ENCODE results near the gene RASSF5.

DNA sequence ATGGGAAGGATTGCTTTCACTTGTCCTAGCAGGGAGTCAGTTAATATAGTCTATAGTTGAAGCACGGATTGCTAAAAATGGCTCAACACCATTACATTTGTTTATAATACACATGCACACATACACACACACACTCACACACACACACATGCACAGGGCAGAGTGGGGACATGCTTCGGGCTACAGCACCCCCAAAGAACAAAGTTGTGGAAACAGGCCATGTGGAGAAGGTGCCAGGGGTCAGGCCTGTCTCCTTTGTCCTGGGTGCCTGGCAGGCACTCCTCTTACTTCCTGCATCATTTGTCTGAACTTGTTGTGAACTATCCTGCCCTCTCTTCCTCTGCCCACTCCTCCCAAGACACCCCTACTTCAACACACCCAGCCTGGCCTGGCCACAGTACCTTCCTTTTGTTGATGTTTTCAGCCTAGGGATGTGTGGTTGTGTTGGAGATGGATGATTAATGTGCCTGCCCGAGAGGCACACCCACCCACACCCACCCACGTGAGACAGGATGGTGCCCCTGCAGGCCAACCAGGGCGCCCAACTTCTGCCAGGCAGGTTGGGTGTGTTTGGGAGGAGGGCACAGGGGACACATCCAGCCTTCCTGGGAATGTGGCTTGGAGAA is 17.5 kb downstream of the RASSF5 start:
- TF ChIP-seq, protein P1, sequence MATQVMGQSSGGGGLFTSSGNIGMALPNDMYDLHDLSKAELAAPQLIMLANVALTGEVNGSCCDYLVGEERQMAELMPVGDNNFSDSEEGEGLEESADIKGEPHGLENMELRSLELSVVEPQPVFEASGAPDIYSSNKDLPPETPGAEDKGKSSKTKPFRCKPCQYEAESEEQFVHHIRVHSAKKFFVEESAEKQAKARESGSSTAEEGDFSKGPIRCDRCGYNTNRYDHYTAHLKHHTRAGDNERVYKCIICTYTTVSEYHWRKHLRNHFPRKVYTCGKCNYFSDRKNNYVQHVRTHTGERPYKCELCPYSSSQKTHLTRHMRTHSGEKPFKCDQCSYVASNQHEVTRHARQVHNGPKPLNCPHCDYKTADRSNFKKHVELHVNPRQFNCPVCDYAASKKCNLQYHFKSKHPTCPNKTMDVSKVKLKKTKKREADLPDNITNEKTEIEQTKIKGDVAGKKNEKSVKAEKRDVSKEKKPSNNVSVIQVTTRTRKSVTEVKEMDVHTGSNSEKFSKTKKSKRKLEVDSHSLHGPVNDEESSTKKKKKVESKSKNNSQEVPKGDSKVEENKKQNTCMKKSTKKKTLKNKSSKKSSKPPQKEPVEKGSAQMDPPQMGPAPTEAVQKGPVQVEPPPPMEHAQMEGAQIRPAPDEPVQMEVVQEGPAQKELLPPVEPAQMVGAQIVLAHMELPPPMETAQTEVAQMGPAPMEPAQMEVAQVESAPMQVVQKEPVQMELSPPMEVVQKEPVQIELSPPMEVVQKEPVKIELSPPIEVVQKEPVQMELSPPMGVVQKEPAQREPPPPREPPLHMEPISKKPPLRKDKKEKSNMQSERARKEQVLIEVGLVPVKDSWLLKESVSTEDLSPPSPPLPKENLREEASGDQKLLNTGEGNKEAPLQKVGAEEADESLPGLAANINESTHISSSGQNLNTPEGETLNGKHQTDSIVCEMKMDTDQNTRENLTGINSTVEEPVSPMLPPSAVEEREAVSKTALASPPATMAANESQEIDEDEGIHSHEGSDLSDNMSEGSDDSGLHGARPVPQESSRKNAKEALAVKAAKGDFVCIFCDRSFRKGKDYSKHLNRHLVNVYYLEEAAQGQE (IDR thresholded peaks at IDR 0.05; ENCODE audit: insufficient read depth in 1 of 2, low read depth in 2 of 2, low read length in 2 of 2), result no peak
- TF ChIP-seq SIN3A (IDR thresholded peaks at IDR 0.05; ENCODE audit: borderline replicate concordance, insufficient read depth, low read length), result no peak

Measured in PFSK-1 (cell line).